22Rv1 (cell line): ENCODE results near the gene TIAM2.

Experiments
- H3K27ac ChIP-seq: fragments of 450-650 bp; 2 replicates; pipeline ENCODE4 v1.5.1; 2017
- ZFX ChIP-seq: fragments of 450-650 bp; IDR thresholded peaks from 2 replicates; pipeline ENCODE4 v1.6.1; 2017; ENCODE audit warnings: antibody characterized with exemption, borderline replicate concordance
- TF ChIP-seq, protein P1 (sequence below): fragments of 450-650 bp; IDR thresholded peaks from 2 replicates; pipeline ENCODE4 v1.5.1; 2017; ENCODE audit warnings: mild to moderate bottlenecking

TIAM2 gene

DNA sequence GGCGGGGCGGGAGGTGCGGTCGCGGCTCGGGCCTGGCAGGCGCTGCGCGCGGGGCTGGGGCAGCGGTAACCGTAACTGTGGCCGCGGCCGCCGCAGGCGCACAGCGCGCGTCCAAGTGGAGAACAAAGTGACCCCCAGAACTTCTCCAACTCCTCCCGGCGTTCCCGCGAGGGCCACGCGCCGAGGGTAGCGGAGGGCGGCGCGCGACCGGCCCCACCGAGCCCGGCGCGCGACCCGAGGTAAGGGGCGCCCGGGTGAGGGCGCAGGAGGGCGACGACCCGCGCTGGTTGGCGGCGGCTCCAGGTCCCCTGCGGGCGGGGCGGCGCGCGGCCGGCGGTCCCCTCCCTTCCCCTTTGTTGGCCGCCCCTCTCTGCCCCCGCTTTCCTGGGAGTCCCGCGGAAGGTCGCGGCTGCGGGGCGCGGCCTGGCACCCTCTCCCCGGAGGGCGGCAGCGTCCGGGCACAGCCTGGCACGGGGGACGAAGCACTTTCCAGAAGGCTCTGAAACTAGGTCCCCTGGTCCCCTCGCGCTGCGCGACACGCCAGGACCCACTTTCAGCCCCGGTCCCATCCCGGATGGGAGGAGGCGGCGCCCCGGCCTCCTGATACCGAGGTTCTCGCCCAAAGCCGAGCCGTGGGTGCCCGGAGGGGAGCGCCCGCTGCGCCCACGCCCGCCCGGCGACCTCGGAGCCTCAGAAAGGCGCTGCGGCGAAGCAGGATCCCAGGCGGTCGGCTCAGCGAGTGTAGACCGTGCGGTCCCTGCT, at the start of gene TIAM2:
TIAM2 (plus strand) TSS at position 62 of the 762 bp plus-strand sequence. CDS start 133,909 bp downstream, outside the sequence.
- no peak within 1 kb of the TSS for H3K27ac ChIP-seq
- TF ChIP-seq, protein P1, sequence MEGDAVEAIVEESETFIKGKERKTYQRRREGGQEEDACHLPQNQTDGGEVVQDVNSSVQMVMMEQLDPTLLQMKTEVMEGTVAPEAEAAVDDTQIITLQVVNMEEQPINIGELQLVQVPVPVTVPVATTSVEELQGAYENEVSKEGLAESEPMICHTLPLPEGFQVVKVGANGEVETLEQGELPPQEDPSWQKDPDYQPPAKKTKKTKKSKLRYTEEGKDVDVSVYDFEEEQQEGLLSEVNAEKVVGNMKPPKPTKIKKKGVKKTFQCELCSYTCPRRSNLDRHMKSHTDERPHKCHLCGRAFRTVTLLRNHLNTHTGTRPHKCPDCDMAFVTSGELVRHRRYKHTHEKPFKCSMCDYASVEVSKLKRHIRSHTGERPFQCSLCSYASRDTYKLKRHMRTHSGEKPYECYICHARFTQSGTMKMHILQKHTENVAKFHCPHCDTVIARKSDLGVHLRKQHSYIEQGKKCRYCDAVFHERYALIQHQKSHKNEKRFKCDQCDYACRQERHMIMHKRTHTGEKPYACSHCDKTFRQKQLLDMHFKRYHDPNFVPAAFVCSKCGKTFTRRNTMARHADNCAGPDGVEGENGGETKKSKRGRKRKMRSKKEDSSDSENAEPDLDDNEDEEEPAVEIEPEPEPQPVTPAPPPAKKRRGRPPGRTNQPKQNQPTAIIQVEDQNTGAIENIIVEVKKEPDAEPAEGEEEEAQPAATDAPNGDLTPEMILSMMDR, result peak; percentile 9; the same call in 1 of the 2 replicates
- TF ChIP-seq ZFX, result no peak

DNA sequence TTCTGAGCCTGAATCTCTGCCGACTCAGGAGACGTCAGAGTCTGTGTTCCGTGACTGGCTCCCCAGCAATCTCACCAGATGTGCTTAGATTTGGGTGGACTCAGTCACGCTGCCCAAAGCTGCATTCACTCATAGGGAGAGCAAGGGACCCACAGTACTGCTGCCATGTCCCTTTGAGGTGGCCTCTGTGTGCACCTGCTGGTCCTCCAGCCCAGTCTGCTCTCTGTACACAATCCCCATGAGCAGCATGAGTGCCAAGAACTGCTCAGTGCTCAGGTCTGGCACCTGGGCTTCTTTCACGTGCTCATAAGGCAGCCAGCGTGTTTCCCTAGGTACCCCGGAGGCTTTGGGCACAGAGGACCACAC, 44.2 kb upstream of the TIAM2 start:
- H3K27ac ChIP-seq, result no peak overlapping the region
- TF ChIP-seq ZFX, result no peak
- TF ChIP-seq, protein P1, result no peak

DNA sequence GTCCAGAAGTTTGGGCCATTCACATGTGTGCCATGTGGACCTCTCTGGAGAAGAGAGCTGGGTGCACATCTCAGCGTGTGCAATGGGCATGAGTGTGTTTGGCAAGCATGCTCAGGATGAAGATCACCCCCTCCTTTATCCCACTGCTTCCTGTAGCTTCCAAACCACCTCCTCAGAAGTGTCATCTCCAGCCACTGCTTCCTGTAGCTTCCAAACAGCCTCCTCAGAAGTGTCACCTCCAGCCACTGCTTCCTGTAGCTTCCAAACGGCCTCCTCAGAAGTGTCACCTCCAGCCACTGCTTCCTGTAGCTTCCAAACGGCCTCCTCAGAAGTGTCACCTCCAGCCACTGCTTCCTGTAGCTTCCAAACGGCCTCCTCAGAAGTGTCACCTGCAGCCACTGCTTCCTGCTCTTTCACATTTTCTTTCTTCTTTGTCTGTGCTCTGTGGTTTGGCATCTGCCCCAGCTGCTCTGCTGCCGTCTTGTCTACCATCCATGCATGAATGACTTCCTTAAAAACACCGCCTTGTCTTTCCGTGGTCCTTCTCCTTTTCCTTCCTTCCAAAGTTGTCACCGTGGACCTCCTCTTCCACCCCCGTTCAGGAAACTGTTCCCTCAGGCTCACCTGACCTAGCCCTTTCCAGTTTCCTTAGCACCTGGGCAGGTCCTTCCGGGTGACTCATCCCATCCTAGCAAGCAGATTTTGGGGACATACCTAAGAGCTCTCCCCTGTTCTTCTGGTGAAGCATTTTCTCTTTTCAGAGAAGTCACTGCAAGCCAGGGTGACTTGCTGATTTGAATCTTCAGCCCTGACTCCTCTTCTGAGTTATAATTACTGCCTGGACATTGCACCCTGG, 43.5 kb upstream of the TIAM2 start:
- TF ChIP-seq, protein P1, result no peak
- no peak for TF ChIP-seq ZFX

DNA sequence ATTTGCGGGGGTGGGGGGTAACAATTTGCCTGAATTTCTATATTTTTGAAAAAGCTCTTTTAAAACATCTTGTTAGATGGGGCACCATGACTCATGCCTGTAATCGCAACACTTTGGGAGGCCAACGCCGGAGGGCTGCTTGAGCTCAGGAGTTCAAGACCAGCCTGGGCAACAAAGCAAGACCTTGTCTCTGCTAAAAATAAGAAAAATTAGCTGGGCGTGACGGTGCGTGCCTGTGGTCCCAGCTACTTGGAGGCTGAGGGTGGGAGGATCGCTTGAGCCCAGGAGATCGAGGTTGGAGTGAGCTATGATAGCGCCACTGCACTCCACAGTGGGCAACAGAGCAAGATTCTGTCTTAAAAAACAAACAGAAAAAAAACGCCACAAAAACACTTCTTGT, 41.5 kb upstream of the TIAM2 start:
- TF ChIP-seq ZFX, result no peak
- TF ChIP-seq, protein P1, result no peak
- H3K27ac ChIP-seq, result no peak overlapping the region

More for the DNA sequence above, 43.5 kb upstream of the TIAM2 start:
- no peak overlapping the region for H3K27ac ChIP-seq

DNA sequence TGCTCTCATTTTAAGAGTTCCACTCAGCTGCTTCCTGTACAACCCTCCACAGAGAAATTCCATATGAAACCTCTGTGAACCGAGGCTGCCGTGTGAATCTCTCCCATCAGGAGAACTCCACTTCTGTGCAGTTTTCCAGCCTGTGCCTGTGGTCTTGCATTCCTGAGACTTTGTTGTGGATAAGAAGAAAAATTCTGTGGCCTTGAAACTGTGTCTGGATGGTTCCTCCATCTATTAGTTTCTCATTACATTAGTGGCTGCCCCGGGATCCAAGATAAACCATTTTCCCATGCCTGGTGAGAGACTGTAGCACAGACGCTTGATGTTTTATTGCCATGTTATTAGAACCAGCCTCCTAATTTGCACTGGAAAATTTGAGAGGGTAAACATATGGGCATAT, 40.8 kb upstream of the TIAM2 start:
- H3K27ac ChIP-seq, result no peak overlapping the region
- TF ChIP-seq ZFX, result no peak
- TF ChIP-seq, protein P1, result no peak

DNA sequence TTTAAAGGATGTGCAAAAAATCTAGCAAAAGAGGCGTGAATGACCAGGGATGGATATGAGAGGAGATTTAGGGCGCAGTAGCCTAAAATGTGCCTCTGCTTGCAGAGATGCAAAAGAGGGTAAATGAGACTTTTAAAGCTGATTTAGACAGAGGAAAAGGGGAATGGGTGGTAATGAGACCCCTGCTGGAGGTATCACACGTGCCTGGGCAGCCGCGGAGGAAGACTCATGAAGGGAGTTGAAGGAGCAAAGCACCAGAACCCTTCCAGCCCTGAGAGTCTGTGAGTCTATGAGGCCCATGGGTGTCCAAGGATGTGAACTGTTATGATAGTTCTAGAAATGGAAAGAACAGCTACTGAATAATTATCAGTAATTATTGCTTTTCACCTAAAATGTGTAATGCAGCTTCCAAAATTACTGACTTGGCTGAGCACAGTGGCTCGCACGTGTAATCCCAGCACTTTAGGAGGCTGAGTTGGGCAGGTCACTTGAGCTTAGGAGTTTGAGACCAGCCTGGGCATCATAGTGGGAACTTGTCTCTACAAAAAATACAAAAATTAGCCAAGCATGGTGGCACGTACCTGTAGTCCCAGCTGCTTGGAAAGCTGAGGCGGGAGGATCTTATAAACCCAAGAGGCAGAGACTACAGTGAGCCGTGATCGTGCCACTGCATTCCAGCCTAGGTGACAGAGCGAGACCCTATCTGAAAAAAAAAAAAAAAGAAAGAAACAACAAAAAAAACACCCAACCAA, 38.2 kb upstream of the TIAM2 start:
- no peak overlapping the region for H3K27ac ChIP-seq
- TF ChIP-seq, protein P1, result no peak
- no peak for TF ChIP-seq ZFX
